Endodermal cell (in vitro differentiated cells): ENCODE results near the gene TNNT2. TPM values are rescaled to one million over a fixed set of nuclear protein-coding genes. Genes with fewer than 3 reads are reported as not detected.

Experiments used
- DNase-seq: peaks from one replicate; pipeline ENCODE4 v3.0.0-alpha.2; 2017
- H3K27ac ChIP-seq: 2 replicates; pipeline ENCODE4 v1.5.1; 2013; ENCODE audit warnings: mild to moderate bottlenecking, low read depth, low read length, moderate library complexity
- H3K27me3 ChIP-seq: 2 replicates; pipeline ENCODE4 v1.6.1; 2013; ENCODE audit warnings: mild to moderate bottlenecking, low read length, moderate library complexity; ENCODE audit not compliant: insufficient read depth, control insufficient read depth, poor library complexity, severe bottlenecking
- H3K36me3 ChIP-seq: 2 replicates; pipeline ENCODE4 v1.7.0; 2013; ENCODE audit warnings: mild to moderate bottlenecking, low read length, moderate library complexity; ENCODE audit not compliant: control insufficient read depth, insufficient read depth
- H3K4me1 ChIP-seq: one replicate; pipeline ENCODE4 v1.7.0; 2013; ENCODE audit warnings: low read length; ENCODE audit not compliant: control insufficient read depth, insufficient read depth
- H3K4me3 ChIP-seq: 2 replicates; pipeline ENCODE4 v1.5.1; 2013; ENCODE audit warnings: mild to moderate bottlenecking, low read length, moderate library complexity
- H3K9ac ChIP-seq: 2 replicates; pipeline ENCODE4 v1.6.1; 2013; ENCODE audit warnings: mild to moderate bottlenecking, low read length, moderate library complexity; ENCODE audit not compliant: poor library complexity, severe bottlenecking; ENCODE audit errors: extremely low read depth
- H3K9me3 ChIP-seq: 2 replicates; pipeline ENCODE4 v1.6.1; 2013; ENCODE audit warnings: mild to moderate bottlenecking, low read length, moderate library complexity; ENCODE audit not compliant: control insufficient read depth
- H3K27ac Mint-ChIP-seq: 2 replicates; pipeline ENCODE4 v1.8.0; 2020; ENCODE audit warnings: mixed read lengths
- H3K27me3 Mint-ChIP-seq: 2 replicates; pipeline ENCODE4 v1.8.0; 2021; ENCODE audit warnings: mild to moderate bottlenecking, mixed read lengths; ENCODE audit not compliant: insufficient read depth
- H3K36me3 Mint-ChIP-seq: 2 replicates; pipeline ENCODE4 v1.8.0; 2020; ENCODE audit warnings: low read depth, mixed read lengths
- H3K4me1 Mint-ChIP-seq: 2 replicates; pipeline ENCODE4 v1.8.0; 2020; ENCODE audit warnings: mixed read lengths
- H3K4me3 Mint-ChIP-seq: 2 replicates; pipeline ENCODE4 v1.8.0; 2020; ENCODE audit warnings: mild to moderate bottlenecking, moderate library complexity, mixed read lengths
- H3K9me3 Mint-ChIP-seq: 2 replicates; pipeline ENCODE4 v1.8.0; 2020; ENCODE audit warnings: mild to moderate bottlenecking, mixed read lengths
- CTCF ChIP-seq: fragments of 200-600 bp; sonication (generic); conservative IDR thresholded peaks from 2 replicates; pipeline ENCODE4 v1.5.0; 2021; ENCODE audit warnings: antibody characterized with exemption, mild to moderate bottlenecking
- WGBS, 2 experiments: methylation state at CpG; one replicate each; pipeline versions ENCODE4 v1.1.5 to v1.1.7; 2013; ENCODE audit warnings: missing lambda C conversion rate in 2 of 2, mixed read lengths in 1 of 2; ENCODE audit not compliant: insufficient coverage in 1 of 2, insufficient read length in 1 of 2; 5-methylcytosine and 5-hydroxymethylcytosine counted together
- total RNA-seq, 2 donors: library from RNA; stranded (reverse); fragmentation: NEBNext Ultra II Directional in 1 of 2; extraction: Animal tissue kit (Norgen Biotek cat#: 25700) in 1 of 2; gene quantifications; 2 replicates in 1 of 2; 3 replicates in 1 of 2; pipeline ENCODE4 v1.2.1, GENCODE V29; 2021

TNNT2 gene
- total RNA-seq, 2 donors from 2014 or later: 0.35 to 0.88 TPM

GRCh38 chr1:201359873-201360210, 17.6 kb downstream of the TNNT2 start:
- no peak overlapping the region for H3K4me3 ChIP-seq
- H3K27me3 ChIP-seq: no peaks in the 10 kb centered on the region
- Mint-ChIP-seq H3K9me3 (no peaks in the 10 kb centered on the region), H3K4me3 (no peak overlapping the region), H3K36me3 (no peaks in the 10 kb centered on the region), H3K4me1 (peaks cover 6% of the 10 kb centered on the region), H3K27me3 (no peaks in the 10 kb centered on the region), H3K27ac (no peak overlapping the region)
- H3K36me3 ChIP-seq: no peaks in the 10 kb centered on the region
- no peak overlapping the region for H3K27ac ChIP-seq
- H3K4me1 ChIP-seq: no peaks in the 10 kb centered on the region
- no peak for DNase-seq
- TF ChIP-seq CTCF: no peak
- no peaks in the 10 kb centered on the region for H3K9me3 ChIP-seq
- WGBS, 2 experiments: 99 to 100% methylated on average over 1 to 2 of the region's 2 CpGs
- no peak overlapping the region for H3K9ac ChIP-seq

- no peaks in the 10 kb centered on the region for H3K27me3 ChIP-seq
- no peak overlapping the region for H3K9ac ChIP-seq
- no peaks in the 10 kb centered on the region for H3K9me3 Mint-ChIP-seq
- H3K27ac ChIP-seq: no peak overlapping the region
- no peaks in the 10 kb centered on the region for H3K36me3 ChIP-seq
- no peak overlapping the region for H3K27ac Mint-ChIP-seq
- TF ChIP-seq CTCF: no peak
- H3K27me3 Mint-ChIP-seq: no peaks in the 10 kb centered on the region
- H3K9me3 ChIP-seq: no peaks in the 10 kb centered on the region
- no peaks in the 10 kb centered on the region for H3K36me3 Mint-ChIP-seq
- peaks cover 6% of the 10 kb centered on the region for H3K4me1 Mint-ChIP-seq
- no peaks in the 10 kb centered on the region for H3K4me1 ChIP-seq
- H3K4me3 Mint-ChIP-seq: no peak overlapping the region
- DNase-seq: peak; percentile 71
- H3K4me3 ChIP-seq: no peak overlapping the region
- 78 to 86% methylated on average over 9 to 18 of the region's 18 CpGs for WGBS, 2 experiments
Observed at GRCh38 chr1:201359031-201359872, 18.2 kb downstream of the TNNT2 start.

- Mint-ChIP-seq H3K9me3 (no peaks in the 10 kb centered on the region), H3K4me3 (no peak overlapping the region), H3K27ac (no peak overlapping the region), H3K27me3 (no peaks in the 10 kb centered on the region), H3K36me3 (no peaks in the 10 kb centered on the region), H3K4me1 (peaks cover 6% of the 10 kb centered on the region)
- H3K27me3 ChIP-seq: no peaks in the 10 kb centered on the region
- H3K4me1 ChIP-seq: no peaks in the 10 kb centered on the region
- no peak overlapping the region for H3K9ac ChIP-seq
- H3K27ac ChIP-seq: no peak overlapping the region
- WGBS, 2 experiments: 88% methylated on average over 4 of the region's 4 CpGs; no CpG with 5 or more reads in 1 of the 2 experiments
- peak; percentile 50 for DNase-seq
- no peaks in the 10 kb centered on the region for H3K36me3 ChIP-seq
- no peaks in the 10 kb centered on the region for H3K9me3 ChIP-seq
- H3K4me3 ChIP-seq: no peak overlapping the region
- TF ChIP-seq CTCF: no peak
Observed at GRCh38 chr1:201358596-201358995, 18.9 kb downstream of the TNNT2 start.
